Smooth muscle cell (in vitro differentiated cells): ENCODE results near the gene IGF2BP2. TPM values are rescaled to one million over a fixed set of nuclear protein-coding genes. Genes with fewer than 3 reads are reported as not detected.

ENCODE experiments used
- DNase-seq: peaks from one replicate; lab custom pipeline; 2025; ENCODE audit not compliant: unreplicated experiment; lab: John Stamatoyannopoulos, UW
- H2AFZ ChIP-seq: fragments of 200-600 bp; sonication (generic); 2 replicates; pipeline ENCODE4 v1.6.0; 2016; ENCODE audit warnings: antibody characterized with exemption, low read depth, mild to moderate bottlenecking
- H3F3A ChIP-seq: fragments of 200-600 bp; sonication (generic); 2 replicates; pipeline ENCODE4 v1.6.0; 2017; ENCODE audit warnings: antibody characterized with exemption, low read depth
- H3K27ac ChIP-seq: fragments of 200-600 bp; sonication (generic); 2 replicates; pipeline ENCODE4 v1.5.1; 2016; ENCODE audit warnings: low read depth, mild to moderate bottlenecking
- H3K27me3 ChIP-seq: fragments of 200-600 bp; sonication (generic); 2 replicates; pipeline ENCODE4 v1.6.1; 2016; ENCODE audit warnings: low read depth, mild to moderate bottlenecking
- H3K36me3 ChIP-seq: fragments of 200-600 bp; sonication (generic); 2 replicates; pipeline ENCODE4 v1.5.1; 2016; ENCODE audit warnings: low read depth
- H3K4me1 ChIP-seq: fragments of 200-600 bp; sonication (generic); 2 replicates; pipeline ENCODE4 v1.5.1; 2016; ENCODE audit warnings: low read depth
- H3K4me2 ChIP-seq: fragments of 200-600 bp; sonication (generic); 2 replicates; pipeline ENCODE4 v1.6.0; 2016; ENCODE audit warnings: mild to moderate bottlenecking
- H3K4me3 ChIP-seq: fragments of 200-600 bp; sonication (generic); 2 replicates; pipeline ENCODE4 v1.5.1; 2016; ENCODE audit warnings: mild to moderate bottlenecking
- H3K79me2 ChIP-seq: fragments of 200-600 bp; sonication (generic); 2 replicates; pipeline ENCODE4 v1.6.0; 2016; ENCODE audit warnings: low read depth, mild to moderate bottlenecking
- H3K9ac ChIP-seq: fragments of 200-600 bp; sonication (generic); 2 replicates; pipeline ENCODE4 v1.6.0; 2016; ENCODE audit warnings: low read depth
- H3K9me3 ChIP-seq: fragments of 200-600 bp; sonication (generic); replicated peaks from 2 replicates; pipeline ENCODE4 v1.5.1; 2016; ENCODE audit warnings: low read depth
- H4K20me1 ChIP-seq: fragments of 200-600 bp; sonication (generic); 2 replicates; pipeline ENCODE4 v1.6.0; 2016; ENCODE audit warnings: low read depth
- WGBS: methylation state at CpG from one replicate; pipeline ENCODE4 v1.1.7; 2016; ENCODE audit warnings: low lambda C conversion rate; 5-methylcytosine and 5-hydroxymethylcytosine counted together
- polyA plus RNA-seq: library from polyadenylated mRNA; unstranded; fragments of >200 nt; fragmentation: Nextera tagmentation; extraction: Ambion mirVana; gene quantifications from 2 replicates; pipeline ENCODE4 v1.2.1, GENCODE V29; 2016
- total RNA-seq: library from RNA; depleted of rRNA; stranded (reverse); fragments of >200 nt; gene quantifications from 2 replicates; pipeline ENCODE4 v1.2.3, GENCODE V29; 2014
- TF ChIP-seq, protein P1 (sequence below): fragments of 200-600 bp; sonication (generic); IDR thresholded peaks from 2 replicates; pipeline ENCODE4 v1.5.1; 2017; ENCODE audit warnings: borderline replicate concordance, mild to moderate bottlenecking, antibody characterized with exemption; ENCODE audit not compliant: insufficient read depth, poor library complexity, severe bottlenecking

Gene IGF2BP2
- total and polyA plus RNA-seq, 2 experiments from 2014 or later, result 59.2 to 80.6 TPM

DNA sequence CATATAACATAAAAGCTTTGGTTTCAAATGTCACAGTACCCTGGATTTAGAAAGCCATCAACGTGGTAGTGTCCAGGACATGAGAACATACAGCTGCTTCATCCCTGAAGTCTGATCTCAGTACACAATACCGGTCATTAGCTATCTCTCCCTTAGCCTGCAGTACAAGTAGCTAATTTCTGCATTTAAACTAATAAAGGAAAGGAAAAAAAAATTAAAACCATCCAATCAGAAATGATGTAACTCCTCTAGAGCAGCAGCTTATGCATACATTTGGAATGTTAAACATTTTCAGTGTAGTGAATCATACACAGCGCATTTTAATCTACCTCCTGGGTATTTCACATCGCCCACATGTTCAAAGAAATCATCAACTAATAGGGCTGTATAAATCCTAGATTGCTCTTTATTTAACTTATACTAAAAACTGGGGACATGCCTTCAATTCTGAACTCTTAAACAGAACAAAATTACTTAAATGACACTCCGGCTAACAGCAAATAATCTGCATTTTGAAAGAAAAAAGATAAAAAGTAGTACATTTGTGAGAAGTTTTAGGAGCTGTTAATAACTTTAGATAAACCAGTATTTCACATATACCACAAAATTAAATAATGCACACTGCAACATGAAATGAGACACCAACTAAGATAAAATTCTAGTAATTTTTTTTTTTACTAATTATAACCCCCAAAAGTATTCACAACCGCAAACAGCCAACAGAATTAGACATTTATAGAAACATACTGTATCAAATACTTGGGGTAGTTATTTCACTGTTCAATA is 3.7 kb downstream of the IGF2BP2 start:
- peaks cover 54% of the 10 kb centered on the region for H3K4me1 ChIP-seq
- H3K27me3 ChIP-seq, result no peaks in the 10 kb centered on the region
- H3K4me2 ChIP-seq, result peak overlapping the region; percentile 97
- H3K9ac ChIP-seq, result peak overlapping the region; percentile 100
- H3F3A ChIP-seq, result peaks cover 15% of the 10 kb centered on the region
- H3K4me3 ChIP-seq, result peak overlapping the region; percentile 91
- peak overlapping the region; percentile 100 for H3K27ac ChIP-seq
- peaks cover 93% of the 10 kb centered on the region for H3K79me2 ChIP-seq
- WGBS, result 25% methylated on average over 6 of the region's 6 CpGs
- no peak for DNase-seq
- no peak overlapping the region for H2AFZ ChIP-seq
- H3K36me3 ChIP-seq, result no peaks in the 10 kb centered on the region
- H4K20me1 ChIP-seq, result peaks cover 72% of the 10 kb centered on the region
- TF ChIP-seq, protein P1, sequence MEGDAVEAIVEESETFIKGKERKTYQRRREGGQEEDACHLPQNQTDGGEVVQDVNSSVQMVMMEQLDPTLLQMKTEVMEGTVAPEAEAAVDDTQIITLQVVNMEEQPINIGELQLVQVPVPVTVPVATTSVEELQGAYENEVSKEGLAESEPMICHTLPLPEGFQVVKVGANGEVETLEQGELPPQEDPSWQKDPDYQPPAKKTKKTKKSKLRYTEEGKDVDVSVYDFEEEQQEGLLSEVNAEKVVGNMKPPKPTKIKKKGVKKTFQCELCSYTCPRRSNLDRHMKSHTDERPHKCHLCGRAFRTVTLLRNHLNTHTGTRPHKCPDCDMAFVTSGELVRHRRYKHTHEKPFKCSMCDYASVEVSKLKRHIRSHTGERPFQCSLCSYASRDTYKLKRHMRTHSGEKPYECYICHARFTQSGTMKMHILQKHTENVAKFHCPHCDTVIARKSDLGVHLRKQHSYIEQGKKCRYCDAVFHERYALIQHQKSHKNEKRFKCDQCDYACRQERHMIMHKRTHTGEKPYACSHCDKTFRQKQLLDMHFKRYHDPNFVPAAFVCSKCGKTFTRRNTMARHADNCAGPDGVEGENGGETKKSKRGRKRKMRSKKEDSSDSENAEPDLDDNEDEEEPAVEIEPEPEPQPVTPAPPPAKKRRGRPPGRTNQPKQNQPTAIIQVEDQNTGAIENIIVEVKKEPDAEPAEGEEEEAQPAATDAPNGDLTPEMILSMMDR, result no peak
- H3K9me3 ChIP-seq, result no peaks in the 10 kb centered on the region

DNA sequence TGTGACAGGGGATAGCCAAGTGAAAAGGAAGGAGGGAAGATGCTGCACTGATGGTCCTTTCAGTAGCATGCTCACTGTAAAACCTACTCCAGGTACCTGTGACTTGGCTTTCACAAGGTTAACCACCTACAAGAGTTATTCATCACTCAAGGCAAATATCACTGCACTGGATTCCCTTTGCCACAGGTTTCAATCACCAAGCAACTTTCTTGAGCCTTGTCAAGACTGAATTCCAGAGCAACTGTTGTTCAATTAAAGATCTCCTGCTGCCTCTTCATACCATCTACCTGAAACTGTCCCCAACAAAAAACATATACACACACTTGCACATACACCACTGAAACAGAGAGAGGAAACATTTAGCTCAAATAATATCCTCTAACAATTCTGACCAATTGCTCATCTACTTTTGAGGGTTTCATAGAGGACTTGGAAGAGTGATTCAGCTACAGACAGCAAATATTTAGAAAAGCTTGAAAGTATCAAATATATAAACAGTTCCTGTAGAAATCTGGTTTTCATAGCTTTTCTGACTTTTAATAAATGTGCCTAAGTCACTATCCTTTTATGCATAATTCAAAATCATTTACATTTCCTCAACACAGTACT is 6.5 kb downstream of the IGF2BP2 start:
- peak overlapping the region; percentile 3 for H3K4me3 ChIP-seq
- no peak for DNase-seq
- peak overlapping the region; percentile 0 for H3K9ac ChIP-seq

DNA sequence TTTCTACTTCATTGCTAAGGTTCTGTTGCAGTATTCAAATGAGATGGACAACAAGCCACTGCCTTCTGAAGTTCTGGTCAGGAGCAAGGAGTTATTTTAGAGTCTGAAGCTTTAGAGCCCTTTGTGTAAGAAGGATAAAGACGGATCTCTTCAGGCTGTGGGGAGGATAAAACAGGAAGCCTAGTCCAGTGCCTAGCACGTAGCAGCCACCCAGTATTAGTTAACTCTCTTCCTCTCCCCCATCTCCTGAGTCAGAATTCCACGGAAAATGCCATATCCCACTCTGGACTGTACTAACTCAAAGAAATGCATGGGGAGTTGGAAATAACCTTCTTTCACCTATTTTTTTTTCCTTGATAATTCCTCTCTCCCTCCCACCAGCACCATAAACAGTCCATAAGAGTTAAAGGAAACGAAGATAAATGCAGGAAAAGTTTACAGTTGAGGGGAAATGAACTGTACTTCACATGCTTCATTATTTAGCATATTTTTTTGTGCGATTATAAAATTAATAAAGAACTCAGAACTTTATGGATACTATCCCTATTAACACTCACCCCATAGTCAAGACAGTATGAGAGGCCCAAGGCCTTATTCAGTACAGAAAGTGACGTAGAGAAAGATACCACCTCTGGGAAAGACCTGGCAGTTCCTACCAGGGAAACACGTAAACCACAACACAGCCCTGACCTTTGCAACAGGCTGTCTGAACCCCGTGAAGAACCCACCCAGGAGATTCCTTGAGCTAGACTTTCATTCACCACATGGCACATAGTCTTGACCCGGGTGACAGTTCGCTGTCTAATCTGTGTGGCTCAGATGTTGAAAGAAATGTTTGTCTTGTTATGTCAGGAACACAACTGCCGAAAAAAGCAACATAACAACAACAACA is 9.2 kb downstream of the IGF2BP2 start:
- Histone ChIP-seq H3K9me3 (no peaks in the 10 kb centered on the region), H3K4me2 (peak overlapping the region; percentile 71), H3K36me3 (no peaks in the 10 kb centered on the region), H3K9ac (peak overlapping the region; percentile 52), H4K20me1 (peaks cover 100% of the 10 kb centered on the region), H3K27ac (peak overlapping the region; percentile 100), H3K79me2 (peaks cover 100% of the 10 kb centered on the region), H2AFZ (no peak overlapping the region), H3K4me3 (peak overlapping the region; percentile 4), H3F3A (peaks cover 19% of the 10 kb centered on the region), H3K4me1 (peaks cover 92% of the 10 kb centered on the region), H3K27me3 (no peaks in the 10 kb centered on the region)
- TF ChIP-seq, protein P1, result no peak
- 31% methylated on average over 11 of the region's 11 CpGs for WGBS
- no peak for DNase-seq

More for the DNA sequence above, 6.5 kb downstream of the IGF2BP2 start:
- peak overlapping the region; percentile 97 for H3K4me2 ChIP-seq
- peaks cover 28% of the 10 kb centered on the region for H3F3A ChIP-seq
- TF ChIP-seq, protein P1, result no peak
- H3K27me3 ChIP-seq, result no peaks in the 10 kb centered on the region
- peak overlapping the region; percentile 100 for H3K27ac ChIP-seq
- no peaks in the 10 kb centered on the region for H3K36me3 ChIP-seq
- H3K4me1 ChIP-seq, result peaks cover 82% of the 10 kb centered on the region
- H4K20me1 ChIP-seq, result peaks cover 100% of the 10 kb centered on the region
- H3K9me3 ChIP-seq, result no peaks in the 10 kb centered on the region
- H3K79me2 ChIP-seq, result peaks cover 100% of the 10 kb centered on the region
- H2AFZ ChIP-seq, result no peak overlapping the region
